ENCODE measurements around the gene UMOD. TPM values are rescaled to one million over a fixed set of nuclear protein-coding genes. Genes with fewer than 3 reads are reported as not detected.

UMOD gene
- total and polyA plus RNA-seq, 4 donors, result not detected

DNA sequence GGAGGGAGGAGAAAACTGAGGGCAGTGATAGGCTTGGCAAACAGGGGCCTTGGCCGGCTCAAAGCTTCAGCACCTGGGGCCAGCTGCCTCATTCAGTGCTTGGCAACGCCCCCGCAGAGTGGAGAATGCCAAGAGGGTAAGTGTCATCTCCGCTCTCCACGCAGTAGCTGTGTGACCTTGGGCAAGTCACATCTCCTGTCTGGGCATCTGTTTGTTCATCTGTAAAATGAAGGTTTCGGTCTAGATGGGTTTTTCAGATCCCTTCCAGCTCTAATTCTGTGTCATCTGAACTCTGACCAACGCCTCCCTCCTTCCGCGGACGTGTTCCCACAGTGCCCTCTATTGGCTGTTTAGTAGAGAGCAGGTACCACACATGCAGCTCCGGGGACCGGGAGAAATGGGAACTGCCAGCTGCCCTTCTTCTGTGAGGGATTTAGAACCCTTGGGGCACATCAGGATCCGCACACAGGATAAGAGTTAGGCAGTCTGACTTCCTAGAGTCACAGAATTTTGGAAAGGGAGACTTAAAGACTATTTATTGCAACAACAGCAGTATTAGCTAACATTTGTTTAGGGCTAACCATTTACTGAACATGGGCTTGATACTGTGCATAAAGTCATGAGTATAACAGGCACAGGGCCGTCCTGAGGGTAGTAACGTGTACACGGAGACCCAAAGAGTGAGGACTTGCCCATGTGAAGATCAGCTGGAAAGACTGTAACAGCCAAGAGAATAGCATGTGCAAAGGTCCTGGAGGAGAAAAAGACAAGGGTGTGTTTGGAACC lies 52.0 kb downstream of the UMOD start:
- peaks cover 0 to 3% (median 2%) of the 10 kb centered on the region in 3 donors for H3K27me3 ChIP-seq (ENCODE audit: control insufficient read depth in 3 of 3, insufficient read depth in 3 of 3, low read length in 2 of 3)
- WGBS, 2 donors, result 24 to 26% methylated on average over 16 of the region's 16 CpGs
- no peak overlapping the region for H3K27ac ChIP-seq (ENCODE audit: low read depth in 1 of 2, low read length in 1 of 2)
- TF ChIP-seq, protein P1, sequence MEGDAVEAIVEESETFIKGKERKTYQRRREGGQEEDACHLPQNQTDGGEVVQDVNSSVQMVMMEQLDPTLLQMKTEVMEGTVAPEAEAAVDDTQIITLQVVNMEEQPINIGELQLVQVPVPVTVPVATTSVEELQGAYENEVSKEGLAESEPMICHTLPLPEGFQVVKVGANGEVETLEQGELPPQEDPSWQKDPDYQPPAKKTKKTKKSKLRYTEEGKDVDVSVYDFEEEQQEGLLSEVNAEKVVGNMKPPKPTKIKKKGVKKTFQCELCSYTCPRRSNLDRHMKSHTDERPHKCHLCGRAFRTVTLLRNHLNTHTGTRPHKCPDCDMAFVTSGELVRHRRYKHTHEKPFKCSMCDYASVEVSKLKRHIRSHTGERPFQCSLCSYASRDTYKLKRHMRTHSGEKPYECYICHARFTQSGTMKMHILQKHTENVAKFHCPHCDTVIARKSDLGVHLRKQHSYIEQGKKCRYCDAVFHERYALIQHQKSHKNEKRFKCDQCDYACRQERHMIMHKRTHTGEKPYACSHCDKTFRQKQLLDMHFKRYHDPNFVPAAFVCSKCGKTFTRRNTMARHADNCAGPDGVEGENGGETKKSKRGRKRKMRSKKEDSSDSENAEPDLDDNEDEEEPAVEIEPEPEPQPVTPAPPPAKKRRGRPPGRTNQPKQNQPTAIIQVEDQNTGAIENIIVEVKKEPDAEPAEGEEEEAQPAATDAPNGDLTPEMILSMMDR (IDR thresholded peaks at IDR 0.05; ENCODE audit: control extremely low read depth, extremely low read depth), result peak; percentile 16
- ATAC-seq (ENCODE audit: insufficient read depth, low FRiP score), result peak; percentile 51
- H3K9me3 ChIP-seq (ENCODE audit: control insufficient read depth in 4 of 4, insufficient read depth in 3 of 4, low read length in 3 of 4), result no peaks in the 10 kb centered on the region
- no peaks in the 10 kb centered on the region for H3K4me1 ChIP-seq (ENCODE audit: control insufficient read depth in 5 of 5, insufficient read depth in 5 of 5, low read length in 5 of 5)
- H3K9ac ChIP-seq (ENCODE audit: insufficient read depth in 1 of 2, low read length in 2 of 2), result no peak overlapping the region
- DNase-seq, result peak; percentile 51 to 61 (median 58)
- H3K4me3 ChIP-seq, result no peak overlapping the region
- H3K36me3 ChIP-seq (ENCODE audit: control insufficient read depth in 4 of 4, insufficient read depth in 4 of 4, low read length in 4 of 4), result no peaks in the 10 kb centered on the region

DNA sequence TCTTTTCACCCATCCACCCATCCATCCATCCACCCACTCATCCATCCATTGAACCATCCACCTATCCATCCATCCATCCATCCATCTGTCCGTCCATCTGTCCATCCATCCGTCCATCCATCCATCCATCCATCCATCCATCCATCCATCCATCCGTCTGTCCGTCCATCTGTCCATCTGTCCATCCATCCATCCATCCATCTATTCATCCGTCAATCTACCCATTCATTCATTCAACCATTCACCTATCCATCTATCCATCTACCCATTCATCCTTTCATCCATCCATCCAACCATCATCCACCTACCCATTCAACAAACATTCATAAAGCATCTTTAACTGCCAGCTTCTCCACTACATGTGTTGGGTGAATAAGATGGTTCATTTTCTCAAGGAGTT lies 54.1 kb downstream of the UMOD start:
- DNase-seq, result no peak

DNA sequence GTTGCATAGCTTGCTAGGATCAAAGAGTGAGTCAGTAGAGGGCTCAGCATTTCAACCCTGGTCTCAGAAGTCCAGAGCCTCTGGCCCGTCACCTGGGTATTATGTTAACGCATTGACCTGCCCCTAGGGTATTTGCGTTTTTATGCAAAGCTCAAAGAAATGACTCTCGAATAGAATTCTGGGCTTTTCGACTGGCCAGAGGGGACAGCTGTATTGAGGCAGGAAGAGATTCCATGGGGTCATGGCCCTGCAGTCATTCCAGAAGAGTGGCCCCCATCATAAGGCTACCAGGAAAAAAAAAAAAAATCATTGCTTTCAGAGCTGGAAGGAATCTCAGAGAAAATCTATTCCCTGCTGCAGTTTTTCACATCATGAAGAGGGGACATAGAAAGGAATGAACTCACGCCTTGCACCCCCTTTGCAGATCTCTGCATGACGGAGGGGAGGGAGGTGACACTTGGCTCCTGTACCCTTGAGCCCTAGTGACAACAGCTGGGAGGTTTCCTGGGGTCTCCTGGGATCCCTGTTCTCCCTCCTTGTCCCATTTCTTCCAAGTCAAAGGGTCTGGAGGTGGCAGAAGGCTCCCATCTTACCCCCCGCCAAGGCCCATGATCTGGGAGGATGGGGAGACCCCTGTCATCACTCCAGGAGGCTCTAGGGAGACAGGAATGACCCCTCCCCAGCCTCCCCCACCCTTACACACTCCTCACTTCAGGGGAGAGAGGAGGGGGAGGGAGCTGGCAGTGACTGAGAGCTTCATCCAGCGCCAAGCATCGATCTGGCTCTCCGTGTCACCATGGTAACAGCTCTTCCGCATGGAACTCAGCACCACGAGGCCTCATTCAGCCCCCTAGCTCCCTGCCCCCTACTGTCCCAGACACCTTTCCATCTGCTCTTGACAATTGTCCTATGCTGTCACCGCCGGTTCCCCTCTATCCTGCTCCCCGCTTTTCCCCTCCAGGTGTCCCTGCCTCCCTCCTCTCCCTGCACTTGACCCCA lies 61.0 kb downstream of the UMOD start:
- Histone ChIP-seq H3K4me3 (no peak overlapping the region), H3K36me3 (ENCODE audit: control insufficient read depth in 4 of 4, insufficient read depth in 4 of 4, low read length in 4 of 4) (no peaks in the 10 kb centered on the region), H3K9me3 (ENCODE audit: control insufficient read depth in 4 of 4, insufficient read depth in 3 of 4, low read length in 3 of 4) (peaks cover 0 to 2% (median 0%) of the 10 kb centered on the region in 4 donors), H3K4me1 (ENCODE audit: control insufficient read depth in 5 of 5, insufficient read depth in 5 of 5, low read length in 5 of 5) (no peaks in the 10 kb centered on the region), H3K9ac (ENCODE audit: insufficient read depth in 1 of 2, low read length in 2 of 2) (no peak overlapping the region), H3K27me3 (ENCODE audit: control insufficient read depth in 3 of 3, insufficient read depth in 3 of 3, low read length in 2 of 3) (peaks cover 0 to 6% (median 0%) of the 10 kb centered on the region in 3 donors), H3K27ac (ENCODE audit: low read depth in 1 of 2, low read length in 1 of 2) (no peak overlapping the region)
- DNase-seq, result no peak
- 30 to 38% methylated on average over 16 of the region's 16 CpGs for WGBS, 2 donors
- no peak for ATAC-seq (ENCODE audit: insufficient read depth, low FRiP score)
- TF ChIP-seq, protein P1 (IDR thresholded peaks at IDR 0.05; ENCODE audit: control extremely low read depth, extremely low read depth), result no peak

More for the DNA sequence above, 54.1 kb downstream of the UMOD start:
- Histone ChIP-seq H3K9me3 (ENCODE audit: control insufficient read depth in 4 of 4, insufficient read depth in 3 of 4, low read length in 3 of 4) (peaks cover 0 to 2% (median 0%) of the 10 kb centered on the region in 4 donors), H3K4me3 (no peak overlapping the region), H3K27ac (ENCODE audit: low read depth in 1 of 2, low read length in 1 of 2) (no peak overlapping the region), H3K9ac (ENCODE audit: insufficient read depth in 1 of 2, low read length in 2 of 2) (no peak overlapping the region), H3K4me1 (ENCODE audit: control insufficient read depth in 5 of 5, insufficient read depth in 5 of 5, low read length in 5 of 5) (no peaks in the 10 kb centered on the region), H3K27me3 (ENCODE audit: control insufficient read depth in 3 of 3, insufficient read depth in 3 of 3, low read length in 2 of 3) (peaks cover 0 to 3% (median 2%) of the 10 kb centered on the region in 3 donors), H3K36me3 (ENCODE audit: control insufficient read depth in 4 of 4, insufficient read depth in 4 of 4, low read length in 4 of 4) (no peaks in the 10 kb centered on the region)
- WGBS, 2 donors, result 65 to 66% methylated on average over 5 of the region's 5 CpGs
- ATAC-seq (ENCODE audit: insufficient read depth, low FRiP score), result no peak
- TF ChIP-seq, protein P1 (IDR thresholded peaks at IDR 0.05; ENCODE audit: control extremely low read depth, extremely low read depth), result no peak

All from lung (tissue), 12 donors.